ENCODE data around the gene NSMF. TPM values are rescaled to one million over a fixed set of nuclear protein-coding genes. Genes with fewer than 3 reads are reported as not detected.

The NSMF gene
- total and polyA plus RNA-seq, 2 of the 8 experiments (the other 6 are each of a cell fraction or from before 2014, with no cell fraction given): 56.7 to 65.1 TPM

DNA sequence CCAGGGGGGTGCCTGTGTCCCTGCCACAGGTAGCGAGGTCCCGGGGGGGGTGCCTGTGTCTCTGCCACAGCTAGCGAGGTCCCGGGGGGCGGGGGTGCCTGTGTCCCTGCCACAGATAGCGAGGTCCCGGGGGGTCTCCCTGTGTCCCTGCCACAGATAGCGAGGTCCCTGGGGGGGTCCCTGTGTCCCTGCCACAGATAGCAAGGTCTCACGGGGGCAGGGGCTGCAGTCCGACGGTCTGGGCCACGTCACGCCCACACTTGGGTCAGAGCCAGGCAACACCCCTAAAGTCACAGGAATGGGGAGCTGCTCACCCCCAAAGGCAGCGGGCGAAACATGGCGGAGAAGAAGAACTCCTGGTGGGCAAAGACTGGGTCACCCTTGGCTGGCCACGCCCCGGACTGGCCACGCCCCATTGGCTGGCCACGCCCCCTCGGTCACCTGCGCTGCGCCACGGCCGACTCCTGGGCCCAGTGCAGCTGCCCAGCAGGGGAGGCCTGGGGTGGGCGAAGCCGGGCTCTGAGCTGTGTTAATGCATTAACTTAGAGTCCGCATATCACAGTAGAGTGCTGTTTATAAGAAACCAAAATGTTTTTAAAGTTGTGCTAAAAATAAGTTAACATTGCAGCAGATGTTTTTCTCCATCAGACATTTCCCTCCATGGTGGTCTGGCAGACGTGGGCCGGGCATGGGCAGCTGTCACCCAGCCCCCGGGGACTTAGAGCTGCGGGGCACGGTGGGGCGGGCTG lies 29.0 kb downstream of the NSMF start (continued):
- TF ChIP-seq RFX5 (IDR thresholded peaks at IDR 0.05; ENCODE audit: borderline replicate concordance, low read depth, low read length): no peak
- TF ChIP-seq, protein P1, sequence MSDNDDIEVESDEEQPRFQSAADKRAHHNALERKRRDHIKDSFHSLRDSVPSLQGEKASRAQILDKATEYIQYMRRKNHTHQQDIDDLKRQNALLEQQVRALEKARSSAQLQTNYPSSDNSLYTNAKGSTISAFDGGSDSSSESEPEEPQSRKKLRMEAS (IDR thresholded peaks at IDR 0.05): no peak
- no peak for TF ChIP-seq SUZ12 (IDR thresholded peaks at IDR 0.05; ENCODE audit: low read length)
- no peak for TF ChIP-seq PHF8 (conservative IDR thresholded peaks at IDR 0.05; ENCODE audit: low read depth, low read length)
- TF ChIP-seq BCL11A (IDR thresholded peaks at IDR 0.05; ENCODE audit: low read depth in 2 of 2, low read length in 2 of 2): no peak
- TF ChIP-seq RBBP5 (IDR thresholded peaks at IDR 0.05; ENCODE audit: borderline replicate concordance, low read depth, low read length): no peak
- TF ChIP-seq CBX5 (IDR thresholded peaks at IDR 0.05; ENCODE audit: low read depth, low read length): no peak

Measured in H1 (cell line).